HL-60/S4 treated with phorbol 12-myristate 13-acetate at 8.2 ng/mL for 4 days and 3 days (cell line): ENCODE measurements around the gene GAGE12D.
"Not testable (repeated sequence)": the region's sequence is repeated elsewhere in the genome, so short reads cannot be mapped to it uniquely, and the experiment has no call there.

Experiments used
- in situ Hi-C: fragments of 300-500 bp; cut with MboI; formaldehyde crosslinking; loops from 2 replicates; pipeline ENCODE4 v1.15.0; 2022; ENCODE audit warnings: low sequenced_read_pairs

GAGE12D gene

GRCh38 chrX:49541433-49541832 lies at the start of gene GAGE12D:
GAGE12D (plus strand) TSS chrX:49541733; CDS start chrX:49542888, 1,155 bp downstream.
- in situ Hi-C loops: not testable (repeated sequence)

GRCh38 chrX:49531877-49532276 lies 9.7 kb upstream of the GAGE12D start, which contains the start of gene GAGE12C:
GAGE12C (plus strand) TSS chrX:49532177; CDS start chrX:49533332, 1,155 bp downstream.
- in situ Hi-C loops: not testable (repeated sequence)

GRCh38 chrX:49550989-49551388 lies 9.5 kb downstream of the GAGE12D start, which contains the start of gene GAGE12E:
GAGE12E (plus strand) TSS chrX:49551289; CDS start chrX:49552444, 1,155 bp downstream.
- in situ Hi-C loops: not testable (repeated sequence)

GRCh38 chrX:49560542-49560941 lies 19.0 kb downstream of the GAGE12D start, which contains the start of gene GAGE12F:
GAGE12F (plus strand) TSS chrX:49560842; CDS start chrX:49561997, 1,155 bp downstream.
- in situ Hi-C loops: not testable (repeated sequence)

GRCh38 chrX:49568728-49569127 lies 27.2 kb downstream of the GAGE12D start:
- in situ Hi-C loops: not testable (repeated sequence)

- in situ Hi-C loops: not testable (repeated sequence)
Observed at GRCh38 chrX:49569152-49569551, 27.6 kb downstream of the GAGE12D start.

GRCh38 chrX:49570100-49570499 lies 28.6 kb downstream of the GAGE12D start, which contains the start of gene GAGE12G:
GAGE12G (plus strand) TSS chrX:49570400; CDS start chrX:49571555, 1,155 bp downstream.
- in situ Hi-C loops: not testable (repeated sequence)

- in situ Hi-C loops: not testable (repeated sequence)
Observed at GRCh38 chrX:49579649-49580048, 38.1 kb downstream of the GAGE12D start, which contains the start of gene GAGE12H. GAGE12H (plus strand) TSS chrX:49579949; CDS start chrX:49581104, 1,155 bp downstream.

- in situ Hi-C loops: not testable (repeated sequence)
Observed at GRCh38 chrX:49589196-49589595, 47.7 kb downstream of the GAGE12D start, which contains the start of gene GAGE2A. GAGE2A (plus strand) TSS chrX:49589496; CDS start chrX:49590651, 1,155 bp downstream.

- in situ Hi-C loops: not testable (repeated sequence)
Observed at GRCh38 chrX:49589769-49590478, 48.4 kb downstream of the GAGE12D start.

GRCh38 chrX:49590488-49590887 lies 49.0 kb downstream of the GAGE12D start:
- in situ Hi-C loops: not testable (repeated sequence)
